ENCODE results near the gene LGALS9C.
"Not testable (repeated sequence)": the region's sequence is repeated elsewhere in the genome, so short reads cannot be mapped to it uniquely, and the experiment has no call there.

GRCh38 chr17:18439465-18439870, 37.1 kb upstream of the LGALS9C start:
- TF ChIP-seq CTCF (IDR thresholded peaks at IDR 0.05; ENCODE audit: insufficient read depth, low read length, poor library complexity, severe bottlenecking); EZH2phosphoT487 (conservative IDR thresholded peaks at IDR 0.05; ENCODE audit: low read length): not testable (repeated sequence)
